Transverse colon (tissue), 3 donors: Measurements from ENCODE around the gene OR52E6.

ENCODE experiments used
- POLR2A ChIP-seq: fragments of 450-650 bp; IDR thresholded peaks from one replicate; pipeline ENCODE4 v1.6.1; 2016; ENCODE audit warnings: antibody characterized with exemption, mild to moderate bottlenecking, moderate library complexity
- TF ChIP-seq, protein P1 (sequence below), 5 experiments: fragments of 200-600 bp in 3 of 5; fragments of 450-650 bp in 2 of 5; sonication (generic) in 3 of 5; IDR thresholded peaks; 1 replicate in 2 of 5; 2 replicates in 3 of 5; pipeline ENCODE4 v1.5.1; 2016 to 2017; ENCODE audit warnings: antibody characterized with exemption in 5 of 5, inconsistent platforms in 3 of 5, mild to moderate bottlenecking in 2 of 5, moderate library complexity in 1 of 5

DNA sequence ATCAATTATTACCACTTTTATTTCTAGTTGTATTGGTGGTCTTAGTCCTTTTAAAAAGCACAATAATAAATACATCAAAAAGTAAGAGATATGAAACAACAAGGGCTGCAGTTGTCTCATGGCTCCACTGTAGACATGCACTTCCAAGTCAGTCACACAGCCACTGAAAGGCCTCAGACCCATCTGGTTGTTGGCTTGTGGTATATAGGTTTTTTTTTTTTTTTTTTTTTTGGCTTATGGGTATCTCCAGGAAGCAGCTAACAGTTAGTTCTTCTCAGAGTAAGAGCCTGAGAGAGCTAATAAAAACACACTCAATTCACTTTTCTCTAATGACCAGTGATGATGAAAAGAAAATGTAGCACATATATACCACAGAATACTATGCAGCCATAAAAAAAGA is 6.0 kb upstream of the OR52E6 start:
- TF ChIP-seq, protein P1, sequence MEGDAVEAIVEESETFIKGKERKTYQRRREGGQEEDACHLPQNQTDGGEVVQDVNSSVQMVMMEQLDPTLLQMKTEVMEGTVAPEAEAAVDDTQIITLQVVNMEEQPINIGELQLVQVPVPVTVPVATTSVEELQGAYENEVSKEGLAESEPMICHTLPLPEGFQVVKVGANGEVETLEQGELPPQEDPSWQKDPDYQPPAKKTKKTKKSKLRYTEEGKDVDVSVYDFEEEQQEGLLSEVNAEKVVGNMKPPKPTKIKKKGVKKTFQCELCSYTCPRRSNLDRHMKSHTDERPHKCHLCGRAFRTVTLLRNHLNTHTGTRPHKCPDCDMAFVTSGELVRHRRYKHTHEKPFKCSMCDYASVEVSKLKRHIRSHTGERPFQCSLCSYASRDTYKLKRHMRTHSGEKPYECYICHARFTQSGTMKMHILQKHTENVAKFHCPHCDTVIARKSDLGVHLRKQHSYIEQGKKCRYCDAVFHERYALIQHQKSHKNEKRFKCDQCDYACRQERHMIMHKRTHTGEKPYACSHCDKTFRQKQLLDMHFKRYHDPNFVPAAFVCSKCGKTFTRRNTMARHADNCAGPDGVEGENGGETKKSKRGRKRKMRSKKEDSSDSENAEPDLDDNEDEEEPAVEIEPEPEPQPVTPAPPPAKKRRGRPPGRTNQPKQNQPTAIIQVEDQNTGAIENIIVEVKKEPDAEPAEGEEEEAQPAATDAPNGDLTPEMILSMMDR (IDR thresholded peaks at IDR 0.05) = no peak
- TF ChIP-seq POLR2A = no peak
